OCI-LY1 (cell line): ENCODE measurements around the gene GPR3.
"Not testable (repeated sequence)": the region's sequence is repeated elsewhere in the genome, so short reads cannot be mapped to it uniquely, and the experiment has no call there.

Experiments
- H2AFZ ChIP-seq: fragments of 200-600 bp; sonication (generic), shearing (Covaris generic); 2 replicates; pipeline ENCODE4 v1.6.0; 2014; ENCODE audit warnings: antibody characterized with exemption, mild to moderate bottlenecking, low read length
- H3F3A ChIP-seq: fragments of 200-600 bp; sonication (generic), shearing (Covaris generic); 2 replicates; pipeline ENCODE4 v1.6.0; 2014; ENCODE audit warnings: mild to moderate bottlenecking, antibody characterized with exemption, low read length, moderate library complexity; ENCODE audit not compliant: insufficient read depth
- H3K27ac ChIP-seq: fragments of 200-600 bp; sonication (generic); 2 replicates; pipeline ENCODE4 v1.5.1; 2014; ENCODE audit warnings: low read length, mixed run types, mild to moderate bottlenecking, low read depth; ENCODE audit not compliant: poor library complexity, severe bottlenecking
- H3K27me3 ChIP-seq: fragments of 200-600 bp; sonication (generic); 2 replicates; pipeline ENCODE4 v1.6.0; 2014; ENCODE audit warnings: antibody characterized with exemption, mild to moderate bottlenecking, low read length, moderate library complexity; ENCODE audit not compliant: insufficient read depth
- H3K36me3 ChIP-seq: fragments of 200-600 bp; sonication (generic); 2 replicates; pipeline ENCODE4 v1.6.1; 2014; ENCODE audit warnings: mild to moderate bottlenecking, antibody characterized with exemption, low read length, moderate library complexity, mixed read lengths; ENCODE audit not compliant: insufficient read depth
- H3K4me1 ChIP-seq: fragments of 200-600 bp; sonication (generic); 2 replicates; pipeline ENCODE4 v1.5.1; 2014; ENCODE audit warnings: mild to moderate bottlenecking, low read length, moderate library complexity; ENCODE audit not compliant: insufficient read depth, severe bottlenecking
- H3K4me2 ChIP-seq: fragments of 200-600 bp; sonication (generic), shearing (Covaris generic); 2 replicates; pipeline ENCODE4 v1.6.1; 2014; ENCODE audit warnings: low read length
- H3K4me3 ChIP-seq: fragments of 200-600 bp; sonication (generic); 2 replicates; pipeline ENCODE4 v1.5.1; 2014; ENCODE audit warnings: low read length, low read depth, mild to moderate bottlenecking, mixed read lengths; ENCODE audit not compliant: poor library complexity, severe bottlenecking
- H3K79me2 ChIP-seq: fragments of 200-600 bp; shearing (Covaris generic); 2 replicates; pipeline ENCODE4 v1.6.1; 2016; ENCODE audit warnings: mixed run types, low read length, mixed read lengths; ENCODE audit not compliant: insufficient read depth
- H3K9ac ChIP-seq: fragments of 200-600 bp; sonication (generic), shearing (Covaris generic); 2 replicates; pipeline ENCODE4 v1.6.1; 2014; ENCODE audit warnings: mild to moderate bottlenecking, low read length, mixed read lengths
- H3K9me2 ChIP-seq: fragments of 200-600 bp; sonication (generic), shearing (Covaris generic); 2 replicates; pipeline ENCODE4 v1.6.1; 2014; ENCODE audit warnings: low read depth, mild to moderate bottlenecking, low read length, mixed read lengths
- H3K9me3 ChIP-seq: fragments of 200-600 bp; shearing (Covaris generic); 2 replicates; pipeline ENCODE4 v1.6.1; 2014; ENCODE audit warnings: low read length, mixed read lengths
- H4K20me1 ChIP-seq: fragments of 200-600 bp; sonication (generic), shearing (Covaris generic); 2 replicates; pipeline ENCODE4 v1.6.0; 2016; ENCODE audit warnings: mild to moderate bottlenecking, low read length; ENCODE audit not compliant: insufficient read depth
- EZH2 ChIP-seq: fragments of 200-600 bp; sonication (generic), shearing (Covaris generic); IDR thresholded peaks from 2 replicates; pipeline ENCODE4 v1.8.0; 2017; ENCODE audit warnings: borderline replicate concordance, mixed run types, mild to moderate bottlenecking, antibody characterized with exemption, low read length, moderate library complexity, mixed read lengths
- TF ChIP-seq, protein P1 (sequence below): fragments of 200-600 bp; sonication (generic), shearing (Covaris generic); IDR thresholded peaks from 2 replicates; pipeline ENCODE4 v1.5.1; 2017; ENCODE audit warnings: mild to moderate bottlenecking, antibody characterized with exemption, low read length, moderate library complexity, mixed read lengths

The GPR3 gene

GRCh38 chr1:27403931-27404330, 11.5 kb downstream of the GPR3 start:
- Histone ChIP-seq H3K36me3 (peaks cover 39% of the 10 kb centered on the region), H3K9me3 (no peaks in the 10 kb centered on the region), H4K20me1 (no peaks in the 10 kb centered on the region), H3K9me2 (no peaks in the 10 kb centered on the region), H3K79me2 (no peaks in the 10 kb centered on the region), H3K27ac (peak overlapping the region; percentile 94), H3K4me1 (peaks cover 62% of the 10 kb centered on the region), H2AFZ (no peak overlapping the region), H3K9ac (peak overlapping the region; percentile 52), H3K4me3 (peak overlapping the region; percentile 28), H3F3A (no peaks in the 10 kb centered on the region), H3K27me3 (no peaks in the 10 kb centered on the region), H3K4me2 (peak overlapping the region; percentile 65)
- TF ChIP-seq EZH2 = no peak
- TF ChIP-seq, protein P1, sequence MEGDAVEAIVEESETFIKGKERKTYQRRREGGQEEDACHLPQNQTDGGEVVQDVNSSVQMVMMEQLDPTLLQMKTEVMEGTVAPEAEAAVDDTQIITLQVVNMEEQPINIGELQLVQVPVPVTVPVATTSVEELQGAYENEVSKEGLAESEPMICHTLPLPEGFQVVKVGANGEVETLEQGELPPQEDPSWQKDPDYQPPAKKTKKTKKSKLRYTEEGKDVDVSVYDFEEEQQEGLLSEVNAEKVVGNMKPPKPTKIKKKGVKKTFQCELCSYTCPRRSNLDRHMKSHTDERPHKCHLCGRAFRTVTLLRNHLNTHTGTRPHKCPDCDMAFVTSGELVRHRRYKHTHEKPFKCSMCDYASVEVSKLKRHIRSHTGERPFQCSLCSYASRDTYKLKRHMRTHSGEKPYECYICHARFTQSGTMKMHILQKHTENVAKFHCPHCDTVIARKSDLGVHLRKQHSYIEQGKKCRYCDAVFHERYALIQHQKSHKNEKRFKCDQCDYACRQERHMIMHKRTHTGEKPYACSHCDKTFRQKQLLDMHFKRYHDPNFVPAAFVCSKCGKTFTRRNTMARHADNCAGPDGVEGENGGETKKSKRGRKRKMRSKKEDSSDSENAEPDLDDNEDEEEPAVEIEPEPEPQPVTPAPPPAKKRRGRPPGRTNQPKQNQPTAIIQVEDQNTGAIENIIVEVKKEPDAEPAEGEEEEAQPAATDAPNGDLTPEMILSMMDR = no peak

GRCh38 chr1:27405074-27405473, 12.7 kb downstream of the GPR3 start:
- H3K9me3 ChIP-seq = no peaks in the 10 kb centered on the region
- peak overlapping the region; percentile 94 for H3K27ac ChIP-seq
- no peak overlapping the region; the same call in 1 of the 2 replicates for H3K9ac ChIP-seq
- H3K36me3 ChIP-seq = peaks cover 48% of the 10 kb centered on the region
- H3K9me2 ChIP-seq = no peaks in the 10 kb centered on the region
- no peak overlapping the region for H2AFZ ChIP-seq
- H3K4me1 ChIP-seq = peaks cover 62% of the 10 kb centered on the region
- H3K27me3 ChIP-seq = no peaks in the 10 kb centered on the region
- H3K79me2 ChIP-seq = no peaks in the 10 kb centered on the region
- H3K4me2 ChIP-seq = no peak overlapping the region
- H3F3A ChIP-seq = no peaks in the 10 kb centered on the region
- no peak for TF ChIP-seq EZH2
- TF ChIP-seq, protein P1 = no peak
- H3K4me3 ChIP-seq = no peak overlapping the region
- H4K20me1 ChIP-seq = no peaks in the 10 kb centered on the region

DNA sequence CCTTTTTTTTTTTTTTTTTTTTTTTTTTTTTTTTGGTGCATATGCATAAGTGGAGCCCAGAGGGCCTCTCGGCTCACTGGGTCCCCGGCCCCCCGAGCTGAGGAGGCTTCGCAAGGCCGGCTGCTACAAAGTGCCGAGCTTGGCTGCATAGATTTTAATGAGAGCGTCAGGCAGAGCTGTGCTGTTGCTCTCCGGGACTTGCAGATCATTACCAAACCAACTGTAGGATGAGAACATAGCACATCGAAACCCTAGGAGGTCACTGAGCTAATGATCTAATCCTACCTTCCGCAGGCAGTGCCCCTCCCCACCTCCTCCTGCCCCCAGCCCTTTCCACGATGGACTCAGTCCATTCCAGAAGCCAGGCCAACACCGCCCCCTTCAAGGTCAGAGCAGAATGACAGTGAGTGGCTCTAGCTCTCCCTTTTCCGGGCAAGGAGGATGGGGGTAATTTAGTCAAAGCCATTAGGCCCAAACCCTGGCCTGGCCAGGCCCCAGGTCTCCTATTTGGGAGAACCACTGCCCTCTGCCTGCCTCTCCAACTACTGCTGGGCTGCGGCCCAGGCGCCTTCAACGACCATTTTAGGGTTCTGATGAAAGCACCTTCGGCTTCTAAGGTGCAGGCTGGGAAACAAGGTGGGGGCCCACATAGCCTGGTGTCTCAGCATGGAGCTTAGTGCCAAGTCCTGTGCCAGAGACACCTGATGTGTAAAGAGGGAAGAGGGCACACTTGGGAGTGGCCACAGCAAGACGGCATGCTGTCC, 13.4 kb downstream of the GPR3 start:
- Histone ChIP-seq H3K27ac (peak overlapping the region; percentile 94), H3K4me1 (peaks cover 62% of the 10 kb centered on the region), H3K36me3 (peaks cover 55% of the 10 kb centered on the region)
- H3K4me2 ChIP-seq, H3K9me3 ChIP-seq, H3K9me2 ChIP-seq, H3F3A ChIP-seq, H3K4me3 ChIP-seq, H3K27me3 ChIP-seq, H2AFZ ChIP-seq, H4K20me1 ChIP-seq, H3K9ac ChIP-seq, H3K79me2 ChIP-seq: not testable (repeated sequence)

- Histone ChIP-seq H3K9me3 (no peaks in the 10 kb centered on the region), H4K20me1 (no peaks in the 10 kb centered on the region), H3F3A (no peaks in the 10 kb centered on the region; the same call in 1 of the 2 replicates), H3K9me2 (no peaks in the 10 kb centered on the region), H3K27me3 (no peaks in the 10 kb centered on the region), H3K4me2 (no peak overlapping the region), H2AFZ (no peak overlapping the region), H3K79me2 (no peaks in the 10 kb centered on the region), H3K36me3 (peaks cover 60% of the 10 kb centered on the region), H3K4me1 (peaks cover 62% of the 10 kb centered on the region), H3K9ac (no peak overlapping the region; the same call in 1 of the 2 replicates), H3K4me3 (no peak overlapping the region), H3K27ac (peak overlapping the region; percentile 94)
- TF ChIP-seq, protein P1 = no peak
- TF ChIP-seq EZH2 = no peak
Observed at GRCh38 chr1:27406362-27406680, 13.9 kb downstream of the GPR3 start.

DNA sequence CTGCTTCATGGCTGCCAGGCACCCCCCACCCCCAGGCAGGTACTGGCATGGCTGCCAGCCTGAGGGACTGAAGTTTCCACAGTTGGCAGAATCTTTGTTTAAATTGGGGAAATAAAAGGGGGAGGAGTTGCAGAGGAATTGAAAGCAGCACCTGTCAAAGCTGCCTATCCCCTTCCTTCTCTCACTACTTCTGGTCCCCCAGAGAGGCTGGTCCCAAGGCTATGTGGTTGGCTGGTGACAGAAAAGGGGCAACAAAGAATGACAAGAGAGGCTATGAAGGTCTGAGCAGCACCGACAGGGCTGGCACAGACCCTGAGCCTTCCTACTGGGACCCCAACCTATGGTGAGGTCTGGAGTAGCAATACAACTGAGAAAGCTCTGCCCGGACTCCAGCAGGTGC, 14.4 kb downstream of the GPR3 start:
- not testable (repeated sequence) for H3F3A ChIP-seq, H3K9me2 ChIP-seq, H3K9me3 ChIP-seq, H2AFZ ChIP-seq, H4K20me1 ChIP-seq, H3K27me3 ChIP-seq, H3K79me2 ChIP-seq, H3K4me3 ChIP-seq
- peak overlapping the region; percentile 43; the same call in 1 of the 2 replicates for H3K9ac ChIP-seq
- H3K4me1 ChIP-seq = peaks cover 62% of the 10 kb centered on the region
- peak overlapping the region; percentile 24; the same call in 1 of the 2 replicates for H3K4me2 ChIP-seq
- peaks cover 64% of the 10 kb centered on the region for H3K36me3 ChIP-seq
- peak overlapping the region; percentile 94 for H3K27ac ChIP-seq
